ENCODE results near the gene EXOSC5. TPM values are rescaled to one million over a fixed set of nuclear protein-coding genes. Genes with fewer than 3 reads are reported as not detected.

Gene EXOSC5
- total and polyA plus RNA-seq, 2 of the 13 experiments (the other 11 are each of a cell fraction or from before 2014, with no cell fraction given) = 24.1 to 26.5 TPM

GRCh38 chr19:41364524-41365391 is 32.4 kb downstream of the EXOSC5 start (continued):
- no peak for TF ChIP-seq MLXIP (CRISPR knock-in tag; IDR thresholded peaks at IDR 0.05; ENCODE audit: borderline replicate concordance)
- TF ChIP-seq ARID3A (IDR thresholded peaks at IDR 0.05; ENCODE audit: low read depth, low read length) = no peak
- 0 out of 2 replicates have a peak, but pooled peaks have one; percentile 8 for TF ChIP-seq TRAFD1 (CRISPR knock-in tag; IDR thresholded peaks at IDR 0.05; ENCODE audit: borderline replicate concordance)
- no peak for TF ChIP-seq ZBTB40 (IDR thresholded peaks at IDR 0.05)
- TF ChIP-seq ZBTB40 (CRISPR knock-in tag; IDR thresholded peaks at IDR 0.05) = no peak
- TF ChIP-seq CSRNP1 (CRISPR knock-in tag; IDR thresholded peaks at IDR 0.05) = no peak
- TF ChIP-seq ZNF264 (CRISPR knock-in tag; IDR thresholded peaks at IDR 0.05) = no peak
- no peak for TF ChIP-seq AKAP8 (CRISPR knock-in tag; IDR thresholded peaks at IDR 0.05)
- no peak for TF ChIP-seq ZSCAN22 (CRISPR knock-in tag; IDR thresholded peaks at IDR 0.05)
- no peak for TF ChIP-seq RBM22 (optimal IDR thresholded peaks at IDR 0.05; ENCODE audit: low read length)
